Right ventricle myocardium inferior (tissue), 1 donor: ENCODE results near the gene TMPRSS11F. TPM values are rescaled to one million over a fixed set of nuclear protein-coding genes. Genes with fewer than 3 reads are reported as not detected.
"Not testable (repeated sequence)": the region's sequence is repeated elsewhere in the genome, so short reads cannot be mapped to it uniquely, and the experiment has no call there.

Experiments
- ATAC-seq: fragments of 200-7000 bp; cut with Tn5 transposase; one replicate; pipeline ENCODE4 v1.9.1; 2020; ENCODE audit warnings: mild to moderate bottlenecking, moderate library complexity
- DNase-seq: peaks from one replicate; pipeline ENCODE4 v3.0.0; 2021; ENCODE audit errors: missing footprints
- intact Hi-C: fragments of 100-400 bp; cut with DNase I; formaldehyde crosslinking; loops from one replicate; pipeline ENCODE4 v1.11.0; 2022
- long read RNA-seq: library from polyadenylated mRNA; unstranded; transcript quantifications from one replicate; pipeline ENCODE4 v2.0.0, GENCODE V29; 2021
- total RNA-seq: library from RNA; stranded (reverse); fragmentation: NEBNext Ultra II Directional; extraction: Animal tissue kit (Norgen Biotek cat#: 25700); gene quantifications from one replicate; pipeline ENCODE4 v1.2.1, GENCODE V29; 2021
- donor health status: DM: no; HTN: yes; CAD: no; lungs with severe emphysema.

TMPRSS11F gene
- total RNA-seq: not detected
- long read RNA-seq: 0 reads

DNA sequence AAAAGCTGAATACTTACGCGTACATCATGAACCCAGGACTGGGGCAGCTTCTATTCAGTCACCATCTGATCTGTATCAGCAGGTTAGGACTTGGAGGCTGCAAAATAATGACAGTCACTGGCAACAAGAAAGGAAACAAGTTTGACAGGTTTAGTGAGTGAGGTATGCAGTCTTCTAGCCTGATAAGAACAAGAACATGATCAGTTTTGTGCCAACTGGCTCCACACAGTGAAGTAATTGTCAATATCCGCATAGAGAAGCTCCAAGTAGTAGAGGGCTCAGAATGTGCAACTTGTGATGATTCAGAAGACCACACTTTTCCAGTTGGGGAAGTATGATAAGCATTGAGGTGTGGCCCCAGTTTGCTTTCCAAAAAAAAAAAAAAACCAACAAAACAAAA, at the start of gene TMPRSS11F:
TSS of gene TMPRSS11F (minus strand) at position 77 of the 400 bp plus-strand sequence. CDS start at position 28, 49 bp downstream.
- no peak for ATAC-seq
- DNase-seq: no peak
- intact Hi-C loops: no loop called here

DNA sequence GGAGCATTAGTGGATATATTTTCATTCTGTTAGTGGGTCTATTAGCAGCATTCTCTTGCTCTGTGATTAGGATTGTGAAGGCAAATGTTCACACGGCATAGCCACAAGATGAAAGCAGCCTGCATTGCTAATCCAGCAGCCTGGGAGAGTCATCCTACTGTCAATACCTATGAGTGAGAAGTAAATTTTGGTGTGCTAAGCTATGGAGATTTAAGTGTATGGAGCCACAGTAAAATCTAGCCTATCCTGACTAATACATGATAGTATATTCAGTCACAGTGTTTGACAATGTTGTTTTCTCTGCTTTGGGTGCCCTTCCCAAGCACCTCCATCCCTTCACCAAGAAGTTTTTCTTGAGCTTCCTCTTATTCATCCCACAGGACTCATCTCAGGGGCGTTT, 47.2 kb upstream of the TMPRSS11F start:
- ATAC-seq: no peak
- intact Hi-C loops: loop anchor here (5.0 to 10.0 kb wide), 2 partner anchors 422 to 630 kb away; partner anchors contain the start of genes CENPC and GNRHR

DNA sequence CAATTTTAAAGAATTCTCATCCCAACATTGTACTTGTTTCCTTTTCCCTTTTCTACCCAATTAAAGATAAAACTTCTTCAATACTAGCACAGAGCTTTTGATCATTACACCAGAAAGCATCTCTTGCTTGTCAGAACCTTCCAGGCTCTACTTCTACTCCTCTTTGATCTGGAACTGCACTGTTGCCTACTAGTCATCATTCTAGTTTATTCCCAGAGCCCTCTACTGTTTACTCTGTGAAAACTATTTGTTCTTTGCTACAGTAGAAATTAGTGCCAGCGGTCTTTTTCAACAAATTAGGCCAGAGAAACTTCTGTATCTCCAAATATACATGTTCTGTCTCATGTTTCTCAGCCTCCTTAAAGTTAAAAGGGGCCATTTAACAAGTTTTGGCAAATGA, 46.8 kb upstream of the TMPRSS11F start:
- intact Hi-C loops: loop anchor here (5.0 to 10.0 kb wide), 2 partner anchors 422 to 629 kb away; partner anchors contain the start of genes CENPC and GNRHR
- ATAC-seq (no peak), DNase-seq (no peak)

More for the DNA sequence above, 47.2 kb upstream of the TMPRSS11F start:
- DNase-seq: no peak

DNA sequence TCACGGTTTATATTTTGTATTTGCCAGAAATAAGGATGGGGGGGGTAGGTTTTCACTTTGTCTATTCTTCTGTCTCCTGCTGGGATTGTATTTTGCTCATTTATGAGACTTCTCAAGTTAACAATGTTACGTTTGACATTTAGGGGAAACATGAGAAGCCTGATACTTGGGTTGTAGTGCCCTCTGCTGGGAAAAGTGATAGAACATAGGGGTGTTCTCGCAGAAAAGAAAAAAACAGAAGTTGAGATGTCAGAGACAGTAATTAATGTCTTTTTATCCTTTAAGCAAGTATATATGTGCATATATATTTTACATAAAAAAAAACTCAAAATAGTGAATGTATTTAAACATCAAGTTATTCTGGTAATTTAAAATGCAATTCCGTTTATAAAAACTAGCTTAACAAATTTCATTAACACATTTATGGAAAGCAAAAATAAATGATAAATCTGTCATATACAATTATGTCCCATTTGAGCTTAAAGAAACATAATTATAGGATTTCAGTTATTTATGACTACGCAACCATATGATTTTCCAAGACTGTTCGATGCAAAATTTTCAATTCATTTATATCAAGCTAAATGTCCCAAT, 46.0 kb upstream of the TMPRSS11F start:
- intact Hi-C loops: loop anchor here (5.0 to 10.0 kb wide), 2 partner anchors 421 to 628 kb away; partner anchors contain the start of genes CENPC and GNRHR
- no peak for DNase-seq
- ATAC-seq: no peak

DNA sequence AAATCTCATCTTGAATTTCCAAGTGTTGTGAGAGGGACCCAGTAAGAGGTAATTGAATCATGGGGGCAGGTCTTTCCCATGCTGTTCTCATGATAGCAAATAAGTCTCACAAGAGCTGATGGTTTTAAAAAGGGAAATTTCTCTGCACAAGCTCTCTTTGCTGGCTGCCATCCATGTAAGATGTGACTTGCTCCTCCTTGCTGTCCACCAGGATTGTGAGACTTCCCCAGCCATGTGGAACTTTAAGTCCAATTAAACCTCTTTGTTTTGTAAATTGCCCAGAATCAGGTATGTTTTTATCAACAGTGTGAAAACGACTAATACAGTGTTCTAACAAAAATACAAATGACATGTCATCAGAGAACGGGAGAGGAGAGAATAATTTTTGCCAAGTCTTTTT, 44.7 kb upstream of the TMPRSS11F start:
- intact Hi-C loops: loop anchor here (10.0 kb wide), 1 partner anchor 420 kb away; the partner anchor contains the start of gene GNRHR
- DNase-seq, ATAC-seq: not testable (repeated sequence)

DNA sequence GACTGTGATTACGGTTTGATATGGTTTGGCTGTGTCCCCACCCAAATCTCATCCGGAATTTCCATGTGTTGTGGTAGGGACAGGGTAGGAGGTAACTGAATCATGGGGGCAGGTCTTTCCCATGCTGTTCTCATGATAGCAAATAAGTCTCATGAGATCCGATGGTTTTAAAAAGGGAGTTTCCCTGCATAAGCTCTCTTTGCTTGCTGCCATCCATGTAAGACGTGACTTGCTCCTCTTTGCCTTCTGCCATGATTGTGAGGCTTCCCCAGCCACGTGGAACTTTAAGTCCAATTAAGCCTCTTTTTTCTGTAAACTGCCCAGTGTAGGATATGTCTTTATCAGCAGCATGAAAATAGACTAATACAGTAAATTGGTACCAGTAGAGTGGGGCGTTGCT, 42.5 kb upstream of the TMPRSS11F start:
- intact Hi-C loops: loop anchor here (10.0 kb wide), 1 partner anchor 417 kb away; the partner anchor contains the start of gene GNRHR
- ATAC-seq, DNase-seq: not testable (repeated sequence)

DNA sequence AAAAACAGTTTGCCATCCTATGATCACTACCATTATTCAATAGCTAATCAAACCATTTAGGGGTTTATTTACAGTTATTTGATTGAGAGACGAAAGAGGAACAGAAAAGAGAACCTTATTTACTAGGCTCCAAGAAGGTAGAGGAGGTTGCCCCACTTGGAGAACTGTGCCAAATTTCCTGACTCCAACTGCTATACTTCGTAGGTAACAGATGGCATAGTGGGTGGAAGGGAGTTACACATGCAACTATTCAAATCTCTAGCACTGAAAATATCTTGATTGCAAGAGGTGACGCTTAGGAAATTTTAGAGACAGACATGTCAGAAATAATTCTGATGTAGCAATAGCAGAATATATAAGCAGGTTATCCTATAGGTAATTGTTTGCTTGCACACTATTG, 38.0 kb upstream of the TMPRSS11F start:
- intact Hi-C loops: no loop called here
- ATAC-seq: no peak

DNA sequence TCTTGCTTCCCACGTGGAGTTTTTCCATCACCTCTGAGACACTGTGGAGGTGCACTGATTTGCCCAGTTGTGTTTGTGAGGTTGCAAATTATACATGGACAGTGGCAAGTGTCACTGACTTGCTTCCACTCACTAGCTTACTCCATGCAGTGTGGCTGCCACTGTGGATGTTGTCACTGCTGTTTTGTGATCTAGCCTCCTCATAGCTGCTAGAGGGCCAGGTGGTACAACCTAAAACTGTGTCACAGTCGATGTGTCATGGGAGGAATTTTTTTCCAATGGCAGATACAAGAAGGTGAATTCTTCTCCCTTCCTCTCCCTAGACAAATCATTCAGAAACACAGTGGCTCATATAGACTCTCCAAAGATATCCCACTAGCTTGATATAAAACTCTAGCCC, 37.5 kb upstream of the TMPRSS11F start:
- ATAC-seq: no peak
- DNase-seq: no peak
- intact Hi-C loops: no loop called here

More for the DNA sequence above, 38.0 kb upstream of the TMPRSS11F start:
- DNase-seq: no peak

DNA sequence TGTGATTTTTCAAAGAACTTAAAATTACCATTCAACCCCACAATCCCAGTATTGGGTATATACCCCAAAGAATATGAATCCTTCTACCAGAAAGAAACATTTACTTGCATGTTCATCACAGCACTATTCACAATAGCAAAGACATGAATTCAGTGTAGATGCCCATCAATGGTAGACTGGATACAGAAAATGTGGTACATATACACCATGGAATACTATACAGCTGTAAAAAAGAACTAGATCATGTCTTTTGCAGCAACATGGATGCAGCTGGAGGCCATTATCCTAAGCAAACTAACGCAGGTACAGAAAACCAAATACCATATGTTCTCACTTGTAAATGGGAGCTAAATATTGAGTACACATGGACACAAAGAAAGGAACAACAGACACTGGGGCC, 34.1 kb upstream of the TMPRSS11F start:
- intact Hi-C loops: no loop called here
- ATAC-seq (no peak), DNase-seq (no peak)

DNA sequence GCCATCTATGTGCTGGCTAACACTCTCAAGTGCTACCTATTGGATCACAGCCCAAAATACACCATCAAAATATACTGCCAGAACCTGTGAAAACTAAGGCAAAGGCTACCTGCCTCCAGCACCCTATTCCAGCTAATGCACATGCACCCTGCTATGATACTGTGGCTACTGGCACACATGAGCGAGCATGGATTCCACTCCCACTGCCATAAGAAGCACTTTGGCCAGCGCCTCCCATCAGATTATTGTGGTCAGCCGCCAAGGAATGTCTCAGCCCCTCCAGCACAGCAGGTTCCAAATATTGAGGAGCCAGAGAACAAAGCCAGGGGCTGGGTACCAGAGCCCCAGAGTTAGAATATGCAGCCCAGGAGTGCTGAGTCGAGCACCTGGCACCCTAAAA, 32.5 kb upstream of the TMPRSS11F start:
- intact Hi-C loops: no loop called here
- ATAC-seq: no peak

DNA sequence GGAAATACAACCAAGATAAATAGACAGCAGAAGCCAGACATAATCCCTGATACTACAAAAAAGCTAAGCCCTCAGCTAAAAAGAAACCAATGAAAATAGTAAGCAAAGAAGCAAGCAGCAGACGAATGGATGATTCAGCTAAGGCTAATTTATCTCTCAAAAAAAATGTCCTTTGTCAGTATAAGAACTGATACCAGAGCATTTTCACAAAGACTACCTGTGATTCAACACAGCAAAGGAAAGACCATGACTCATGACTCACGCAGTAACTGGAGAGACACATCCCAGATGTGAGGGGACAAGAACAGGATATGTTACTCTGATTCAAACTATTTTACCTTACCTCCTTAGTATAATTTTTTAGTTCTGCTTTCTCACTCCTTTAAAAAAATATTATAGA, 22.7 kb upstream of the TMPRSS11F start:
- no peak for DNase-seq
- ATAC-seq: no peak
- intact Hi-C loops: no loop called here

More for the DNA sequence above, 32.5 kb upstream of the TMPRSS11F start:
- no peak for DNase-seq

DNA sequence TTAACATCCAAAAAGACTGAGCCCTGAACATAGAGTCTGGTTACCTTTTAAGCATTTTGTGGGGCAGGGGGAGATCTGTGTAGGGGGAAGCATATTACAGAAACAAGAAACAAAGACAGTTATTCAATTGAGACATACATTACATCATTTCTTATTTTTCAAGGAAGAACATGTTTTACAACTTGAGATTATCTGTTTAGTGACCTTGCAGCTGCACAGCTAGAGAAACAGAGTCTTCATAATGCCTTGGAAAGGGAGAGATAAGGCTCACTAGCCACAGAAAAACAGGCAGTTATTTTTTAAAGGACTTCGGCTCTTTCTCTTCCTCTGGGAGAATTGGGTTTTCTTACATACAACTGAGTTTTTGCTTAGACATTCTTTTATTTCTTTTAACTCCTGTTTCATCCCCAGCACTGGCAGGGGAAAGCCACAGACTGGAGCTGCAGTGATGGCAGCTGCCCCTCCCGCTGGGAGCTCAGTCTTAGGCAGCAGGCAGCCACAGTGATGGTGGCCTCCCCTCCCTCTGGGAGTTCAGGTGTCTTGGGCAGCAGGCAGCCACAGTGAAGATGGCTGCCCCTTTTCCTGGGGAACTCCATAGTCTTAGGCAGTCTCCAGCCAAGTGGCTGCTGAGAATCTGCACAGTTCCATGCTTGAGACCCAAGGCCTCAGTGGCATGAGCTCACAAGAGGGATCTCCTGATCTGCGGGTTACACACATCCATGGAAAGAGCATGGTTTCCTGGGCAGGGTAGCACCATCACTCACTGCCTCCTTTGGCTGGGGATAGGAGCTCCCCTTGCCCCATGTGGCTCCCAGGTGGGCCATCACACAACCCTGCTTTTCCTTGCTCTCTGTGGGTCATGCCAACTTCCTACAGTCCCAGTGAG, 19.4 kb upstream of the TMPRSS11F start:
- intact Hi-C loops: no loop called here
- DNase-seq (no peak), ATAC-seq (no peak)

DNA sequence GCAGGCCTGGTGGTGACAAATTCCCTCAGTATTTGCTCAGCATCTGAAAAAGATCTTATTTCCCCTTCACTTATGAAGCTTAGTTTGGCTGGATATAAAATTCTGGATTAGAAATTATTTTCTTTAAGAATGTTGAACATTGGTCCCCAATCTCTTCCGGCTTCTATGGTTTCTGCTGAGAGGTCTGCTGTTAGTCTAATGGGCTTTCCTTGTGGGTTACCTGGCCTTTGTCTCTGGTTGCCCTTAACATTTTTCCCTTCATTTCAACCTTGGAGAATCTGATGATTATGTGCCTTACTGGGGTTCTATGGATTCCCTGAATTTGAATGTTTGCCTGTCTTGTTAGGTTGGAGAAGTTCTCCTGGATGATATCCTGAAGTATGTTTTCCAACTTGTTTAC, 17.4 kb upstream of the TMPRSS11F start:
- intact Hi-C loops: no loop called here
- ATAC-seq: no peak
- no peak for DNase-seq

DNA sequence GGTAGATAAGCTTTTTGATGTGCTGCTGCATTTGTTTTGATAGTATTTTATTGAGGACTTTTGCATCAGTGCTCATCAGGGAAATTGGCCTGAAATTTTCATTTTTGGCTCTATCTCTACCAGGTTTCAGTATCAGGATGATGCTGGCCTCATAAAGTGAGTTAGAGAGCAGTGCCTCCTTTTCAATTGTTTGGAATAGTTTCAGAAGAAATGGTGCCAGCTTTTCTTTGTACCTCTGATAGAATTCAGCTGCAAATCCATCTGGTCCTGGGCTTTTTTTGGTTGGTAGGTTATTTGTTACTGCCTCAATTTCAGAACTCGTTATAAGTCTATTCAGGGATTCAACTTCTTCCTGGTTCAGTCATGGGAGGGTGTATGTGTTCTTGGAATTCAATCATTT, 15.6 kb upstream of the TMPRSS11F start:
- ATAC-seq: no peak
- intact Hi-C loops: no loop called here
- DNase-seq: no peak

DNA sequence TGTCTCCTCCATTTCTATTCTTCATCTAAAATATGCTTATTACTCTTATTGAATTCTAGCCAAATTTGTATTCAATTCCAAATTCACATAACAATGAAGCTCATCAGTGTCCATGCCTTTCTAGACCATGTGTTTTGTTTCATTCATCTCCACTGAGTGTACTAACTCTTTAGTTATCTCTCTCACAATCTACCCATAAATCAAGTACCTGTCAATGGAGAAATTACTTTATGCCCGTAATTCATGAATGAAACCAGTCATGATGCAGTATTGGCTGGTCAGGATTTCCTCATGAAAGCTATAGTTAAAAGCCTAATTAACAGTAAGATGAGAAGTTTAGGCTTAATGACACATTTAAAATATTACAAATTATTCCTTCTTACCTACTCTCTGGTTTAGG, 12.2 kb upstream of the TMPRSS11F start:
- ATAC-seq (no peak), DNase-seq (no peak)
- intact Hi-C loops: no loop called here

DNA sequence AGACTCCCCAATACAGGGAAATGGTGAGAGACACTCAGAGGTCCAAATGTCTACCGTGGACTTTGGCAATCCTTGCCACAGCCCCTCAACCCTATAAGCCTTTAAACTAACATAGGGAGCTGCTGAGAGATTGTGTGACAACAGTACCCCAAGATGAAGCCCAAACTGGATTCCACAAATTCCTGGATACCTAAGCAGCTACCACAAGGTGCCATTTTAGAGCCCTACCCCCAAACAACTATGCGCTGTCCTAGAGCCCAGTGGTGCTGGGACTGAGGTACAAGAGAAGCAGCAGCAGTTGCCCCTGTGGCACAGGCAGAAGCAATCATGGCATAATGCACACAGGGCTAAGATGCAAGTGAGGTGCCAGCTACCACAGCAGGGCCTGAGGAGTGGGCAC, 2.7 kb upstream of the TMPRSS11F start:
- intact Hi-C loops: no loop called here
- ATAC-seq (no peak), DNase-seq (no peak)

DNA sequence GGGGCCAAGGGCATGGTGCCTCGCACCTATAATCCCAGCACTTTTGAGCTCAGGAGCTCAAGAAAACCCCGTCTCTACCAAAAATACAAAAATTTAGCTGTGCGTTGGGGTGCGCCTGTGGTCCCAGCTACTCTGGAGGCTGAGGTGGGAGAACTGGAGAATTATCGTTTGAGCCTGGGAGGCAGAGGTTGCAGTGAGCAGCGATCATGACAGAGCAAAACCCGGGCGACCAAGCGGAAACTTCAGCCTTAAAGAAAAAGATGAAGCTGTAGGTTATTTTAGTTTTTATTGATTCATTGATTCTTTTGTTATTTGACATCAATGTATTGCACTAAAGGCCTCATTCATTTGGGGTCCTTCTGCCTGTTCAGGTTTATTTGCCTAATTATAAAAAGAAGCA, 5.4 kb downstream of the TMPRSS11F start:
- intact Hi-C loops: no loop called here
- DNase-seq: no peak
- ATAC-seq: no peak

DNA sequence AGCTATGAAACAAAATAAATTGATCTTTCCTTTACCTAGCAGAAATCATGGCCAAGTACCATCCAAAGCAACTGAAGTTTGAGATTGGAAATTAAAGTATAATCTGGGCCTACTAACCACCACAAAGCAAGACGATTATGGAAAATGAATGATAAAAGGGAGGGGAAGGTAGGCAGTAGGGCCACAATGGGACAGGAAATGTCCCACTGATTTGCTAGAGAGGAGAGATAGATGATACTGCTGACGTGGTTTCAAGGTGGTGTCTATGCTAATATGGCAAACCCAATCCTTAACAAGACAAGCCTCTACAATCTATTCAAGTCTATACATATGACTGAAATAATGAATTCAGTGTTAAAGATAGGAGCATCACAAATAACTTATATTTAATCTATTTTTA, 6.1 kb downstream of the TMPRSS11F start:
- no peak for DNase-seq
- no peak for ATAC-seq
- intact Hi-C loops: no loop called here

DNA sequence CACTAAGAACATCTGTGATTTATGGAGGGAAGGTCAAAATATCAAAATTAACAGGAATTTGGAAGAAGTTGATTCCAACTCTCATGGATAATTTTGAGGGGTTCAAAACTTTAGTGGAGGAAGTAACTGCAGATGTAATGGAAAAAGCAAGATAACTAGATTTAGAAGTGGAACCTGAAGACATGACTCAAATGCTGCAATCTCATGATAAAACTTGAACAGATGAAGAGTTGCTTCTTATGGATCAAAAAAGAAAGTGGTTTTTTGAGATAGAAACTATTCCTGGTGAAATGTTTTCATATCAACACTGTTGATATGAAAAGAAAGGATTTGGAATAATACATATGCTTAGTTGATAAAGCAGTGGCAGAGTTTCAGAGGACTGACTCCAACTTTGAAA, 9.7 kb downstream of the TMPRSS11F start:
- ATAC-seq (no peak), DNase-seq (no peak)
- intact Hi-C loops: no loop called here

DNA sequence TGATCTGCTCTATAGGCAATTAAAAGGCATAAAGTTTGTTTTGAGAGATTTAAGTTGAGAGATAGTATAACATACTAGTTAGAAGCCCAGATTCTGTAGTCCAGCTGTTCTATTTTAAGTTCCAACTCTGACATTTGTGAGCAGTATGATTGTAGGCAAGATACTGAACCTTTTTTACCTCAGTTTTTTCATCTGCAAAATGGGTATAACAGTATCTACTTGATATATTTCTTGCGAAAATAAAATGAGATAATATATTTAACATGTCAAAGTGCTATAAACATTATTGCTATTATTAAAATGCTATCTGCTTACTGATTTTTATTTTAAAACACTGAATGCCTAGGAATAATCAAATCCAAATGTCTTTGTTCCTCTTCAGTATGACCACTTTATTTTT, 19.2 kb downstream of the TMPRSS11F start:
- no peak for DNase-seq
- intact Hi-C loops: no loop called here
- no peak for ATAC-seq
